HepG2 (cell line): Measurements from ENCODE around the gene GDF15. TPM values are rescaled to one million over a fixed set of nuclear protein-coding genes. Genes with fewer than 3 reads are reported as not detected.

Source experiments
- ARHGAP35 ChIP-seq: sonication (generic); formaldehyde crosslinking; IDR thresholded peaks from 2 replicates; pipeline ENCODE4 v1.9.0; 2022; ENCODE audit warnings: mild to moderate bottlenecking, inconsistent platforms, moderate library complexity, missing genetic modification reagents, borderline replicate concordance
- ATF5 ChIP-seq: sonication (generic); formaldehyde crosslinking; IDR thresholded peaks from 2 replicates; pipeline ENCODE4 v1.4.0; 2020; ENCODE audit warnings: mild to moderate bottlenecking, low read depth, missing genetic modification reagents
- EHMT2 ChIP-seq: fragments of 200-600 bp; sonication (generic); IDR thresholded peaks from 2 replicates; pipeline ENCODE4 v1.7.0; 2017; ENCODE audit warnings: antibody characterized with exemption, low read depth, low read length, borderline replicate concordance
- HNRNPH1 ChIP-seq: fragments of 200-400 bp; formaldehyde crosslinking; optimal IDR thresholded peaks from 2 replicates; pipeline ENCODE3; 2017; ENCODE audit warnings: mild to moderate bottlenecking, low read depth, low read length
- KDM3A ChIP-seq: IDR thresholded peaks from 2 replicates; pipeline ENCODE4 v1.6.1; 2018; ENCODE audit warnings: low read depth, missing compliant biosample characterization
- NAIF1 ChIP-seq: sonication (generic); formaldehyde crosslinking; IDR thresholded peaks from 2 replicates; pipeline ENCODE4 v1.5.0; 2020; ENCODE audit warnings: mild to moderate bottlenecking, missing genetic modification reagents, borderline replicate concordance
- NONO ChIP-seq, 2 experiments: fragments of 450-650 bp in 1 of 2; sonication (generic) in 1 of 2; formaldehyde crosslinking in 1 of 2; IDR thresholded peaks in 1 of 2; conservative IDR thresholded peaks in 1 of 2; 2 replicates each; pipeline versions ENCODE4 v1.6.1 to v1.8.0; 2017 to 2022; ENCODE audit warnings: mild to moderate bottlenecking in 1 of 2, missing genetic modification reagents in 1 of 2, moderate library complexity in 1 of 2
- ONECUT2 ChIP-seq: sonication (generic); formaldehyde crosslinking; IDR thresholded peaks from 2 replicates; pipeline ENCODE4 v1.4.0; 2020; ENCODE audit warnings: missing genetic modification reagents
- POGK ChIP-seq: sonication (generic); formaldehyde crosslinking; conservative IDR thresholded peaks from 2 replicates; pipeline ENCODE4 v1.8.0; 2022; ENCODE audit warnings: mild to moderate bottlenecking, moderate library complexity, missing genetic modification reagents
- RARG ChIP-seq: sonication (generic); formaldehyde crosslinking; IDR thresholded peaks from 2 replicates; pipeline ENCODE4 v1.4.0; 2020; ENCODE audit warnings: low read depth, mild to moderate bottlenecking, missing genetic modification reagents
- TFDP1 ChIP-seq: IDR thresholded peaks from 2 replicates; pipeline ENCODE4 v1.6.1; 2016; ENCODE audit warnings: missing compliant biosample characterization, missing genetic modification reagents, borderline replicate concordance
- WIZ ChIP-seq: sonication (generic); formaldehyde crosslinking; IDR thresholded peaks from 2 replicates; pipeline ENCODE4 v1.5.1; 2020; ENCODE audit warnings: mild to moderate bottlenecking, missing genetic modification reagents
- ZEB1 ChIP-seq: IDR thresholded peaks from 2 replicates; pipeline ENCODE4 v1.6.1; 2012; ENCODE audit warnings: mild to moderate bottlenecking, low read depth, inconsistent platforms; ENCODE audit not compliant: insufficient replicate concordance
- ZMAT3 ChIP-seq: sonication (generic); formaldehyde crosslinking; conservative IDR thresholded peaks from 2 replicates; pipeline ENCODE4 v1.7.0; 2021; ENCODE audit warnings: missing genetic modification reagents
- ZNF3 ChIP-seq: IDR thresholded peaks from 2 replicates; pipeline ENCODE4 v1.7.0; 2017; ENCODE audit warnings: inconsistent platforms
- ZNF382 ChIP-seq: sonication (generic); formaldehyde crosslinking; IDR thresholded peaks from 2 replicates; pipeline ENCODE4 v1.5.0; 2020; ENCODE audit warnings: missing genetic modification reagents, mild to moderate bottlenecking, borderline replicate concordance
- ZNF383 ChIP-seq: sonication (generic); formaldehyde crosslinking; IDR thresholded peaks from 2 replicates; pipeline ENCODE4 v1.4.0; 2020; ENCODE audit warnings: missing genetic modification reagents, mild to moderate bottlenecking, borderline replicate concordance
- ZNF432 ChIP-seq: sonication (generic); formaldehyde crosslinking; IDR thresholded peaks from 2 replicates; pipeline ENCODE4 v1.5.0; 2020; ENCODE audit warnings: missing genetic modification reagents, mild to moderate bottlenecking, borderline replicate concordance
- ZNF557 ChIP-seq: sonication (generic); formaldehyde crosslinking; IDR thresholded peaks from 2 replicates; pipeline ENCODE4 v1.4.0; 2020; ENCODE audit warnings: missing genetic modification reagents
- ZNF766 ChIP-seq: sonication (generic); formaldehyde crosslinking; IDR thresholded peaks from 2 replicates; pipeline ENCODE4 v1.5.0; 2020; ENCODE audit warnings: missing genetic modification reagents, borderline replicate concordance
- polyA plus RNA-seq, 8 experiments: library from polyadenylated mRNA; depleted of rRNA in 3 of 8; stranded (reverse) in 7 of 8; unstranded in 1 of 8; fragments of >200 nt; fragmentation: Illumina TruSeq in 4 of 8; extraction: Trizol in 4 of 8; gene quantifications; 2 replicates each; pipeline versions ENCODE4 v1.2.1 to v1.2.3, GENCODE V29; 2011 to 2016; ENCODE audit warnings: low read depth in 4 of 8, missing spikeins in 1 of 8, mixed read lengths in 1 of 8; ENCODE audit not compliant: insufficient read depth in 1 of 8
- total RNA-seq, 5 experiments: library from RNA; depleted of rRNA; stranded (reverse); fragments of >200 nt; fragmentation: Illumina TruSeq; extraction: Trizol; gene quantifications; 2 replicates each; pipeline ENCODE4 v1.2.3, GENCODE V29; 2016; ENCODE audit warnings: low read depth in 1 of 5
- TF ChIP-seq, protein P1 (sequence below), 2 experiments: sonication (generic) in 1 of 2; formaldehyde crosslinking in 1 of 2; IDR thresholded peaks; 2 replicates each; pipeline versions ENCODE4 v1.4.0 to v1.6.1; 2016 to 2020; ENCODE audit warnings: borderline replicate concordance in 1 of 2, low read depth in 1 of 2, mild to moderate bottlenecking in 1 of 2, missing genetic modification reagents in 1 of 2

GDF15 gene
- total and polyA plus RNA-seq, 2 of the 13 experiments (the other 11 are each of a cell fraction or from before 2014, with no cell fraction given) = 146 to 422 TPM

- TF ChIP-seq ZNF382 (CRISPR knock-in tag) (no peak), NAIF1 (CRISPR knock-in tag) (no peak), ZNF557 (CRISPR knock-in tag) (no peak), ARHGAP35 (no peak), HNRNPH1 (peak; percentile 90), ZNF383 (CRISPR knock-in tag) (no peak), ONECUT2 (no peak), ZNF766 (CRISPR knock-in tag) (no peak), WIZ (no peak), KDM3A (CRISPR knock-in tag) (no peak), POGK (CRISPR knock-in tag) (no peak), ZEB1 (no peak), ZNF3 (CRISPR knock-in tag) (no peak), NONO (IDR thresholded peaks at IDR 0.05) (no peak), NONO (CRISPR knock-in tag; conservative IDR thresholded peaks at IDR 0.05) (0 out of 2 replicates have a peak, but pooled peaks have one; percentile 25), RARG (CRISPR knock-in tag) (no peak), EHMT2 (no peak), ZMAT3 (CRISPR knock-in tag) (no peak), ATF5 (no peak), TFDP1 (CRISPR knock-in tag) (no peak), ZNF432 (CRISPR knock-in tag) (no peak)
- TF ChIP-seq, protein P1, sequence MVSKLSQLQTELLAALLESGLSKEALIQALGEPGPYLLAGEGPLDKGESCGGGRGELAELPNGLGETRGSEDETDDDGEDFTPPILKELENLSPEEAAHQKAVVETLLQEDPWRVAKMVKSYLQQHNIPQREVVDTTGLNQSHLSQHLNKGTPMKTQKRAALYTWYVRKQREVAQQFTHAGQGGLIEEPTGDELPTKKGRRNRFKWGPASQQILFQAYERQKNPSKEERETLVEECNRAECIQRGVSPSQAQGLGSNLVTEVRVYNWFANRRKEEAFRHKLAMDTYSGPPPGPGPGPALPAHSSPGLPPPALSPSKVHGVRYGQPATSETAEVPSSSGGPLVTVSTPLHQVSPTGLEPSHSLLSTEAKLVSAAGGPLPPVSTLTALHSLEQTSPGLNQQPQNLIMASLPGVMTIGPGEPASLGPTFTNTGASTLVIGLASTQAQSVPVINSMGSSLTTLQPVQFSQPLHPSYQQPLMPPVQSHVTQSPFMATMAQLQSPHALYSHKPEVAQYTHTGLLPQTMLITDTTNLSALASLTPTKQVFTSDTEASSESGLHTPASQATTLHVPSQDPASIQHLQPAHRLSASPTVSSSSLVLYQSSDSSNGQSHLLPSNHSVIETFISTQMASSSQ (IDR thresholded peaks at IDR 0.05; ENCODE audit: low read depth) = no peak
- TF ChIP-seq, protein P1 (CRISPR knock-in tag; IDR thresholded peaks at IDR 0.05; ENCODE audit: borderline replicate concordance) = no peak
Observed at GRCh38 chr19:18390065-18390907, 4.3 kb downstream of the GDF15 start (continued).
